HUES6 (cell line): ENCODE measurements around the gene GPC6.

Experiments
- H3K27ac ChIP-seq: 2 replicates; pipeline ENCODE4 v1.7.0; 2013; ENCODE audit warnings: low read depth, mild to moderate bottlenecking, low read length, inconsistent platforms
- H3K27me3 ChIP-seq: 2 replicates; pipeline ENCODE4 v1.6.1; 2013; ENCODE audit warnings: low read length; ENCODE audit not compliant: control insufficient read depth, insufficient read depth
- H3K36me3 ChIP-seq: 2 replicates; pipeline ENCODE4 v1.6.1; 2013; ENCODE audit warnings: low read length; ENCODE audit not compliant: control insufficient read depth, insufficient read depth
- H3K4me1 ChIP-seq: 2 replicates; pipeline ENCODE4 v1.6.1; 2013; ENCODE audit warnings: low read length; ENCODE audit not compliant: control insufficient read depth, insufficient read depth
- H3K4me3 ChIP-seq: 2 replicates; pipeline ENCODE4 v1.5.1; 2013; ENCODE audit warnings: low read depth, low read length
- H3K9ac ChIP-seq: one replicate; pipeline ENCODE4 v1.6.1; 2013; ENCODE audit warnings: mild to moderate bottlenecking, low read length
- H3K9me3 ChIP-seq: 2 replicates; pipeline ENCODE4 v1.6.1; 2013; ENCODE audit warnings: low read depth, low read length; ENCODE audit not compliant: control insufficient read depth, insufficient read depth

GPC6 gene

DNA sequence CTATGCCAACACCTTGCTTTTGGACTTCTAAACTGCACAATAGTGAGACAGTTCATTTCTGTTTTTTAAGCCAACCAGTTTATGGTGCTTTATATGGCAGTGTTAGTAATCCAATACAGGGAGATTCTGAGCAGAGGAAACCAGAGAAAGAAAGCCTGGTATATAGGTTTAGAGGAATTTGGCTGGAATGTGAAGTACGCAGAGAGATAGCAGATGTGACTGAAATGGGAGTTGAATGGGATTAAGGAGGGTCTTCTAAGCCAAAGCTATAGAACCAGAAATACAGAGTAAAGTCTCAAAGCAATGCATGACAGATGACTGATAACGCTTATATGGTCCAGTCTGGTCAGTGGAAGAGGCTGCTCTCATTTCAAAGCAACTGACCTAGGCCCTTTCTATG is 453.7 kb downstream of the GPC6 start:
- Histone ChIP-seq H3K27me3 (no peaks in the 10 kb centered on the region), H3K9ac (no peak overlapping the region), H3K4me1 (no peaks in the 10 kb centered on the region), H3K27ac (no peak overlapping the region), H3K4me3 (no peak overlapping the region), H3K9me3 (no peaks in the 10 kb centered on the region), H3K36me3 (no peaks in the 10 kb centered on the region)

DNA sequence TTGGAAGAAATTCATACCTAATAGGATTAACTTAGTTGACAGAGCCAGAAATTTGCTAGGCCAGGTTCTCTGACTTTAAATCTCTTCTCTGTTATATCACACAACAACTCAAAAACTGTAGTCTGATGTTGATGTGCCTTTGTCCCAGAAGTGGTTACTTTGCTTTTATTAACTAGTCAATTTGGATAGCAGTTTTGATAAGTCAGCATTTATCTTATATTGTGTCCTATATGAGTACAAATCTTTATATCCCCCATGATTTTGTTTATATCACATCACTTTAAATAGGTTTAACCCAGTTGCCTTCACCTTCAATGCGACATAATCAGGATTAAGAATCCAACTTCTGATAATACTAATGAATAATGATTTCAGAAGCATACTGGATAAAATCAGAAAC is 459.3 kb downstream of the GPC6 start:
- Histone ChIP-seq H3K27ac (no peak overlapping the region), H3K9ac (no peak overlapping the region), H3K36me3 (no peaks in the 10 kb centered on the region), H3K4me3 (no peak overlapping the region), H3K27me3 (no peaks in the 10 kb centered on the region), H3K4me1 (no peaks in the 10 kb centered on the region), H3K9me3 (no peaks in the 10 kb centered on the region)

DNA sequence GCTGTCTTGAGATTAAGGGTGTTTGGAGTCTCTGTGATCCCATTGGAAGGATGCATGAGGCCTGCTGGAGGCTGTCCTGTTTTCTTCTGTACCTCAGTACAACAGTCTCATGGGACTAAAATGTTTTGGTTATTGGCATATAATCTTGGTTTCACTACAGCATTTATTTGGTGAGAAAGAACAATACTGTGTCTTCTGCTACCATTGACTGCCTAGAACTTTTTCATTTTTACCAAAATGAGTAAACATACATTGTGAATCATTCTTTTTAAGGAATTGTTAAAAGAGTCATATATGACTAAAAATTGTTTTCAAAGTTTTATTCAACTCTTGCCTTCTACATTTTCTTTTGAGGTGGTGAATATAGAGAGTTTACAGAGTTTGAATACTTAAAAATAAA is 459.8 kb downstream of the GPC6 start:
- no peak overlapping the region for H3K27ac ChIP-seq
- no peak overlapping the region for H3K9ac ChIP-seq
- no peak overlapping the region for H3K4me3 ChIP-seq
- no peaks in the 10 kb centered on the region for H3K4me1 ChIP-seq
- no peaks in the 10 kb centered on the region for H3K9me3 ChIP-seq
- H3K27me3 ChIP-seq, result no peaks in the 10 kb centered on the region
- H3K36me3 ChIP-seq, result no peaks in the 10 kb centered on the region

DNA sequence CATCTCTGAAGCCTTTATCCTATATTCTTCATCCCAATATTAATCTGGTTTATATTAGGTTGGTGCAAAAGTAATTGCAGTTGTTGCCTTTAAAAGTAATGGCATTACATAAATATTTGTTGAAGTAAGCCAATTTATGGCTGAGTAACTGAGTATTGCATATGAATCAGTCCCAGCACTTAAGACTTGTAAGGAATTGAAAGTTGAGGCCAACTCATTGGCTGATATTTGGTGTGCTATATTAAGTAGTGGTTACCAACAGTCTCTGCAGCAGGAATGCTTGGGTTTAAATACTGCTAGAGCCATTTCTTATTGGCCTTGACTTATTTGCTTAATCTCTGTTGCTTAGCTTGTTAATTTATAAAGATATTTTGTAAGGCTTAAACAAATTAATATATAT is 460.7 kb downstream of the GPC6 start:
- Histone ChIP-seq H3K4me1 (no peaks in the 10 kb centered on the region), H3K4me3 (no peak overlapping the region), H3K9ac (no peak overlapping the region), H3K27me3 (no peaks in the 10 kb centered on the region), H3K9me3 (no peaks in the 10 kb centered on the region), H3K36me3 (no peaks in the 10 kb centered on the region), H3K27ac (no peak overlapping the region)

DNA sequence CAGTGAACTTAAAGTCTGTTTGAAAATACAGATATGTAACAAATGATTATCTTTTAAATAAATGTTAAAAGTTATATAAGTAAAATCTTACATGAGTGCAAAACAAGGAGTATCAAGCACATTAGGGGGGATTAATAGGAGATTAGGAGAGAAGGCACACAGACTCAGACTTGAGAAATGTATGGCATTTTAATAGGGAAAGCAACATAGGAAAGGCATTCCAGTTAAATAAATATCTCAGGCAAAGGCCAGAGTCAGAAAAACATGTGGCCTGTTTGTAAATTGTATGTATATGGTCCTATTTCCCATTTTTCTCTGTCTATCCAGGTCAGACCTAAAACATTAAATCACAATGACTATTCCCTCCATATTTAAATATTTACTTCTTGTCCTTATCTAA is 462.7 kb downstream of the GPC6 start:
- Histone ChIP-seq H3K36me3 (no peaks in the 10 kb centered on the region), H3K27me3 (no peaks in the 10 kb centered on the region), H3K9me3 (no peaks in the 10 kb centered on the region), H3K4me1 (no peaks in the 10 kb centered on the region), H3K4me3 (no peak overlapping the region), H3K9ac (no peak overlapping the region), H3K27ac (no peak overlapping the region)

DNA sequence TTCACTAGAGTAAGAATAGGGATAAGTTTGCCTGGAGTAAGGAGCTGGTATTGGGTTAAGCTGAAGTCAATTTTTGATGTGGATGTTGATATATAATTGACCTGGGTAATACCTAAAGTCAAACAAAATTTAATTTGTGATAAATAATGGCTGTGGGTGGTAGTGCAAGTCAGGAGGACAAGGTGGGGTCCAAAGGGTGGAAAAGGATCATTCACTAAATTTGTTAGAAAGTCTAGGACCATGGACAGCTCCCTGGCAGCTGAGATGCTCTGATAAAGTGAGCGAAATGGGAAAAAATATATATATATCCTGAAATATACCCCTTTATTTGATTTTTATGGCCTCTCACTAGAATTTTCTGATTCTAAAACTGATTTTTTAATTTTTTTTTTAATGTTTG is 463.5 kb downstream of the GPC6 start:
- no peaks in the 10 kb centered on the region for H3K27me3 ChIP-seq
- H3K9ac ChIP-seq, result no peak overlapping the region
- H3K36me3 ChIP-seq, result no peaks in the 10 kb centered on the region
- H3K27ac ChIP-seq, result no peak overlapping the region
- no peaks in the 10 kb centered on the region for H3K4me1 ChIP-seq
- no peak overlapping the region for H3K4me3 ChIP-seq
- no peaks in the 10 kb centered on the region for H3K9me3 ChIP-seq

DNA sequence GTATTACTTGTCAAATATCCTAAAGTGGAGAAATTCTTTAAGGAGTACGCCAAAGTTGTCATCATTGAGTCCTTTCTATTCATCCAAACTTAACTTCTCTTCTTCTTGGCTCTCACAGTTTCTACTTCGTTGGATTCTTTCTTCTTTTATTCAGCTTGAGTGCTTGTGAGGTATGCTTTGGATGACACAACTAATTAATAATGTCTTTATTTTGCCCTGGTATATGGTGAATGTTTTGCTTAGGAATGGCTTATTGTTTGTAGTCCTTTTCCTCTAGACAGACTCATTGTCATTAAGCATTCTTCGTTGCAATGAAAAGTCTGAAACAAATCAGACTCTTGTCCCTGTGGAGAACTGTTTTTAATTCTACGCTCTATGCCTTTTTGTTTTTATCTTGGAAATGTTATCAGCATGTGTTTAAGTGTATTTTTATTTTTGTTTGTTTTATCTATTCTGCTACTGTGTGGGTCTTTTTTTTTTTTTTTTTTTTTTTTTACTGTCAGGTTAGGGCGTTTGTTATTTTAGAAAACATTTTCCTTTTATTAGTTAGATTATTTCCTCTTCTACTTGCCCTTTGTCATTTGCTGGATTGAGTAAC is 471.5 kb downstream of the GPC6 start:
- Histone ChIP-seq H3K9ac (no peak overlapping the region), H3K4me3 (no peak overlapping the region), H3K27me3 (no peaks in the 10 kb centered on the region), H3K4me1 (no peaks in the 10 kb centered on the region), H3K27ac (no peak overlapping the region), H3K36me3 (no peaks in the 10 kb centered on the region), H3K9me3 (peaks cover 12% of the 10 kb centered on the region)

DNA sequence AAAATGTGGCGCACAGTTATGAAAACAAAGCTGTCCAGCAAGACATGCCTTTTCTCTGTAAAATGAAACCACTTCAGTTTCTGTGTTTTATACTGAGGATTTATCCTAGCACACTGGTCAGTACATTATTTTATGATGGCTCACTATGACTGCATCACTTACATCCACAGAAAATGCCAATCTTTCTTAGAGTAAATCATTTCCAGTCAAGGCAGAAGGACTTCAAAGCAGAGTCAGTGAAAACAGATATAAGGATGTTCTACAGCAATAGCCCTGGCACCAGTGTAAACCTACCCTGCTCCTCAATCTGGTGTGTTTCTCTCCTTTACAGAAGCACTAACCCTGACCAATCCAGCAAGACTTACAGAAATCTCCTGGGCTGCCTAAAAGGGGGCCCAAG is 473.5 kb downstream of the GPC6 start:
- H3K4me3 ChIP-seq, result no peak overlapping the region
- H3K9ac ChIP-seq, result no peak overlapping the region
- peaks cover 12% of the 10 kb centered on the region for H3K9me3 ChIP-seq
- H3K27me3 ChIP-seq, result no peaks in the 10 kb centered on the region
- H3K4me1 ChIP-seq, result no peaks in the 10 kb centered on the region; the same call in 1 of the 2 replicates
- H3K27ac ChIP-seq, result no peak overlapping the region
- H3K36me3 ChIP-seq, result no peaks in the 10 kb centered on the region

DNA sequence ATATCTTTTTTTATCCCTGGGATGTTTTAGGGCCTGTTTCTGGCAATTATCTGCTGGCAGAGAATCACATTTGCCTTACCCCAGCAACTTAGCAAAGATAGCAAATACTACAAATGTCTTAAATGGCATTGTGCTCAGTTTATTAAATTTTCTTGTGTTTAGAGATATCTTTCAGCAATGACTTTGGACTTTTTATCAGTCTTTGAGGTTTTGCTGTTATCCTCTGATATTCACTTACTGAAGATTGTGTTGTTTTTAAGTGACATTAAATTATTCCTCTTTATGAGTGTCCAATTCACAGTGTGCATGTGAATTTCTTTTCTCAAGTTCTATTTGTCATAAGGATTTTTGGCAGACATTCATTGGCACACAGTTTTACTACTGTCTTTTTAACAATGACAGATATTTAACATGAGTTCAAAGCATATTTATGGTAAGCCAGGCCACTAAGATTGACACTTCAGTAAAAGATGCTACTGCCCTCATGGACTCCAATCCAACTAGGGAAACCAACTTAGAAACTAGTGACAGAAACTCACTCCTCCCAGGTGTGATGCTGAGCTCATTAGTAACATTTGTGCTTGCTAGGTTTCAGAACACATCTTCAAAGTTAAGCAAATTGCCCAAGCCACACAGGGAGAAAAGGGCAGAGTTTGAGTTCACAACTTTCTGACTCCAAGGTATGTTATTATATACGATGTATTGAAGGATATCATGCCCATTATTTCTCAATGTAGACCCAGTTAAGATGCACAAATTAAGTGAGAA is 481.9 kb downstream of the GPC6 start:
- Histone ChIP-seq H3K9ac (no peak overlapping the region), H3K4me3 (no peak overlapping the region), H3K27me3 (no peaks in the 10 kb centered on the region), H3K36me3 (no peaks in the 10 kb centered on the region), H3K27ac (no peak overlapping the region), H3K9me3 (no peaks in the 10 kb centered on the region), H3K4me1 (no peaks in the 10 kb centered on the region; the same call in 1 of the 2 replicates)

DNA sequence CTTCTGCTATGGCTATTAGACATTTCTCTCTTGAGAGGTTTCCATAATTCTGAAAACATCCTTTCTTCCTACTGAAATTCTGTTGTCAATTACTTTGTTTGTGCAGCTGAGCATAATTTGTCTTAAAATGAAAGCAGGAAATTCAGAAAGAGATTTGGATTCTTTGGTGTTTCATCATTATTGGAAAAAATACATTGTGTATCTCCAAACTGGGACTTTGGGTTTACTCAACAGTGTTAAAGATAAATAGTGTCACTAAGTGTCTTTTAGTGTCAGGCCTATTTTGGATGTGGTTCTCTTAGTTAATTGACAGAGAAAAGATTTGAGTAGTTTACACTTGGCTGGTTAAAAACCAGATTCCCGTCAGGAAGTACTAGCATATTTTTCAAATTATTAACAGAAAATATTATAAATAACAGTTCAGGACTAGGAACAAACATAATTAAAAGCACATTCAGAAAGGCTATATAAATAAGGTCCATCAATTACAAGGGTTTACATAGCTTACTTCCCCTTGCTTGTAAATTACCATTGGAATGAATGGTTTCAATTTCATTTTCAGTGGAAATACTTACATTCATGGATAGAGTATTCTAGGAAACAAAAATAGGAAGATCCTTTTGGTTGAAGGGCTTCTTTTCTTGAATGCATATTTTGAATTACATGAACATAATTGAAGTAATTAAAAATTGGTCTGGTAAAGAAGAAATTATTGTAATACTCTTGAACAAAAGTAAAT is 483.1 kb downstream of the GPC6 start:
- Histone ChIP-seq H3K4me1 (no peaks in the 10 kb centered on the region), H3K27ac (no peak overlapping the region), H3K4me3 (no peak overlapping the region), H3K36me3 (no peaks in the 10 kb centered on the region), H3K27me3 (no peaks in the 10 kb centered on the region), H3K9me3 (peaks cover 5% of the 10 kb centered on the region; the same call in 1 of the 2 replicates), H3K9ac (no peak overlapping the region)

DNA sequence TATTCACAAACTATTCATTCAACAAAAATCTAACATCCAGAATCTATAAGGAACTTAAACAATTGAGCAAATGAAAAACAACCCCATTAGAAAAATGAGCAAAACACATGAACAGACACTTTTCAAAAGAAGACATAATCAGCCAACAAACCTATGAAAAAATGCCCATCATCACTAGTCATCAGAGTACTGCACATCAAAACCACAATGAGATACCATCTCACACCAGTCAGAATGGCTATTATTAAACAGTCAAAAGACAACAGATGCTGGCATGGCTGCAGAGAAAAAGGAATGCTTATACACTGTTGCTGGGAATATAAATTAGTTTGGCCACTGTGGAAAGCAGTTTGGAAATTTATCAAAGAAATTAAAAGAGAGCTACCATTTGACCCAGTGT is 487.6 kb downstream of the GPC6 start:
- Histone ChIP-seq H3K9me3 (peaks cover 5% of the 10 kb centered on the region; the same call in 1 of the 2 replicates), H3K36me3 (no peaks in the 10 kb centered on the region), H3K4me1 (no peaks in the 10 kb centered on the region), H3K27me3 (no peaks in the 10 kb centered on the region), H3K27ac (no peak overlapping the region), H3K9ac (no peak overlapping the region), H3K4me3 (no peak overlapping the region)
